DMS153 treated with DMSO at 0.1 percent for 48 hours (cell line): ENCODE data around the gene HCFC2.

Source experiments
- DNase-seq: peaks from one replicate; lab custom pipeline; 2025; ENCODE audit not compliant: unreplicated experiment; lab: John Stamatoyannopoulos, UW

The HCFC2 gene

GRCh38 chr12:104056419-104056972 is 7.8 kb upstream of the HCFC2 start:
- no peak for DNase-seq

GRCh38 chr12:104057771-104058197 is 6.5 kb upstream of the HCFC2 start:
- no peak for DNase-seq

- no peak for DNase-seq
These were observed 5.5 kb upstream of the HCFC2 start for GRCh38 chr12:104058802-104059201.

GRCh38 chr12:104059963-104060362 is 4.4 kb upstream of the HCFC2 start:
- DNase-seq: no peak

- DNase-seq: no peak
These were observed 3.5 kb upstream of the HCFC2 start for GRCh38 chr12:104060791-104061190.

- DNase-seq: peak; percentile 30
These were observed 660 bp upstream of the HCFC2 start for GRCh38 chr12:104063712-104064030.

- DNase-seq: no peak
These were observed 604 bp downstream of the HCFC2 start for GRCh38 chr12:104064842-104065427.

GRCh38 chr12:104072099-104072498 is 7.8 kb downstream of the HCFC2 start:
- no peak for DNase-seq

- no peak for DNase-seq
These were observed 9.4 kb downstream of the HCFC2 start for GRCh38 chr12:104073699-104074098.

- DNase-seq: no peak
These were observed 14.7 kb downstream of the HCFC2 start for GRCh38 chr12:104079024-104079423.

- DNase-seq: no peak
These were observed 16.4 kb downstream of the HCFC2 start for GRCh38 chr12:104080764-104081163.

- no peak for DNase-seq
These were observed 19.6 kb downstream of the HCFC2 start for GRCh38 chr12:104083769-104084475.

GRCh38 chr12:104090685-104091084 is 26.4 kb downstream of the HCFC2 start:
- no peak for DNase-seq

- DNase-seq: no peak
These were observed 26.8 kb downstream of the HCFC2 start for GRCh38 chr12:104091136-104091535.

GRCh38 chr12:104094284-104094683 is 30.0 kb downstream of the HCFC2 start:
- no peak for DNase-seq

- DNase-seq: no peak
These were observed 31.0 kb downstream of the HCFC2 start for GRCh38 chr12:104095289-104095688.

GRCh38 chr12:104097954-104098353 is 33.6 kb downstream of the HCFC2 start:
- DNase-seq: no peak

- no peak for DNase-seq
These were observed 41.1 kb downstream of the HCFC2 start for GRCh38 chr12:104105461-104105860.

- no peak for DNase-seq
These were observed 42.6 kb downstream of the HCFC2 start for GRCh38 chr12:104106965-104107364.

- peak; percentile 72 for DNase-seq
These were observed 44.6 kb downstream of the HCFC2 start for GRCh38 chr12:104108755-104109445.

GRCh38 chr12:104109446-104110271 is 45.3 kb downstream of the HCFC2 start:
- DNase-seq: no peak
